Mucosa of rectum (tissue), 2 donors: Measurements from ENCODE around the gene SNX5.

Source experiments
- H3K27ac ChIP-seq, 2 donors: one replicate each; pipeline ENCODE4 v1.7.0; 2013; ENCODE audit warnings: inconsistent platforms in 2 of 2, low read depth in 2 of 2, low read length in 2 of 2
- H3K27me3 ChIP-seq, 2 donors: one replicate each; pipeline ENCODE4 v1.7.0; 2013; ENCODE audit warnings: low read length in 2 of 2; ENCODE audit not compliant: control insufficient read depth in 2 of 2, insufficient read depth in 2 of 2
- H3K36me3 ChIP-seq, 2 donors: one replicate each; pipeline ENCODE4 v1.7.0; 2013; ENCODE audit warnings: low read length in 2 of 2; ENCODE audit not compliant: control insufficient read depth in 2 of 2, insufficient read depth in 2 of 2
- H3K4me1 ChIP-seq, 2 donors: one replicate each; pipeline ENCODE4 v1.7.0; 2013; ENCODE audit warnings: low read length in 2 of 2, mild to moderate bottlenecking in 1 of 2; ENCODE audit not compliant: control insufficient read depth in 2 of 2, insufficient read depth in 2 of 2
- H3K4me3 ChIP-seq, 2 donors: one replicate each; pipeline ENCODE4 v1.7.0; 2013; ENCODE audit warnings: low read length in 2 of 2
- H3K9ac ChIP-seq, 2 donors: one replicate each; pipeline ENCODE4 v1.7.0; 2013; ENCODE audit warnings: low read length in 2 of 2, low read depth in 1 of 2, mild to moderate bottlenecking in 1 of 2
- H3K9me3 ChIP-seq, 2 donors: one replicate each; pipeline ENCODE4 v1.7.0; 2013; ENCODE audit warnings: low read length in 2 of 2; ENCODE audit not compliant: control insufficient read depth in 2 of 2
- donor health status: healthy.
- donor health status: Normal muscosa, but diverticular disease.

SNX5 gene

GRCh38 chr20:17904027-17904426 is 64.6 kb downstream of the SNX5 start:
- no peaks in the 10 kb centered on the region for H3K9me3 ChIP-seq
- no peak overlapping the region for H3K4me3 ChIP-seq
- H3K9ac ChIP-seq, result no peak overlapping the region
- H3K36me3 ChIP-seq, result no peaks in the 10 kb centered on the region
- no peaks in the 10 kb centered on the region for H3K27me3 ChIP-seq
- H3K27ac ChIP-seq, result no peak overlapping the region
- no peaks in the 10 kb centered on the region for H3K4me1 ChIP-seq

- no peak overlapping the region for H3K27ac ChIP-seq
- no peaks in the 10 kb centered on the region for H3K27me3 ChIP-seq
- no peaks in the 10 kb centered on the region for H3K9me3 ChIP-seq
- no peaks in the 10 kb centered on the region for H3K36me3 ChIP-seq
- no peak overlapping the region for H3K4me3 ChIP-seq
- no peak overlapping the region for H3K9ac ChIP-seq
- peaks cover 0 to 2% of the 10 kb centered on the region in 2 donors for H3K4me1 ChIP-seq
Observed at GRCh38 chr20:17902531-17903083, 66.0 kb downstream of the SNX5 start.

GRCh38 chr20:17901971-17902370 is 66.6 kb downstream of the SNX5 start:
- Histone ChIP-seq H3K9ac (no peak overlapping the region), H3K36me3 (no peaks in the 10 kb centered on the region), H3K27ac (no peak overlapping the region), H3K4me3 (no peak overlapping the region), H3K4me1 (peaks cover 2% of the 10 kb centered on the region in 2 donors), H3K9me3 (no peaks in the 10 kb centered on the region), H3K27me3 (no peaks in the 10 kb centered on the region)

GRCh38 chr20:17898548-17898994 is 70.0 kb downstream of the SNX5 start:
- Histone ChIP-seq H3K36me3 (no peaks in the 10 kb centered on the region), H3K27ac (no peak overlapping the region), H3K4me3 (no peak overlapping the region), H3K27me3 (no peaks in the 10 kb centered on the region), H3K4me1 (peaks cover 4 to 12% of the 10 kb centered on the region in 2 donors), H3K9me3 (no peaks in the 10 kb centered on the region), H3K9ac (no peak overlapping the region)

GRCh38 chr20:17897566-17898307 is 70.9 kb downstream of the SNX5 start:
- Histone ChIP-seq H3K9me3 (no peaks in the 10 kb centered on the region), H3K27me3 (no peaks in the 10 kb centered on the region), H3K9ac (no peak overlapping the region), H3K27ac (no peak overlapping the region), H3K4me1 (peaks cover 4 to 12% of the 10 kb centered on the region in 2 donors), H3K36me3 (no peaks in the 10 kb centered on the region), H3K4me3 (no peak overlapping the region)

GRCh38 chr20:17896771-17897369 is 71.7 kb downstream of the SNX5 start:
- Histone ChIP-seq H3K9me3 (no peaks in the 10 kb centered on the region), H3K27me3 (no peaks in the 10 kb centered on the region), H3K4me1 (peaks cover 4 to 12% of the 10 kb centered on the region in 2 donors), H3K27ac (no peak overlapping the region), H3K36me3 (no peaks in the 10 kb centered on the region), H3K9ac (no peak overlapping the region), H3K4me3 (no peak overlapping the region)

- H3K4me3 ChIP-seq, result no peak overlapping the region
- H3K9ac ChIP-seq, result peak overlapping the region in 1 of 2 donors; percentile 23
- H3K36me3 ChIP-seq, result no peaks in the 10 kb centered on the region
- H3K27me3 ChIP-seq, result no peaks in the 10 kb centered on the region
- peaks cover 4 to 12% of the 10 kb centered on the region in 2 donors for H3K4me1 ChIP-seq
- no peaks in the 10 kb centered on the region for H3K9me3 ChIP-seq
- peak overlapping the region; percentile 56 to 70 for H3K27ac ChIP-seq
Observed at GRCh38 chr20:17896193-17896723, 72.3 kb downstream of the SNX5 start.

GRCh38 chr20:17895641-17896171 is 72.9 kb downstream of the SNX5 start:
- H3K9ac ChIP-seq, result peak overlapping the region in 1 of 2 donors; percentile 45
- H3K9me3 ChIP-seq, result no peaks in the 10 kb centered on the region
- H3K27ac ChIP-seq, result peak overlapping the region; percentile 56 to 70
- no peaks in the 10 kb centered on the region for H3K36me3 ChIP-seq
- peak overlapping the region; percentile 28 to 56 for H3K4me3 ChIP-seq
- H3K4me1 ChIP-seq, result peaks cover 4 to 12% of the 10 kb centered on the region in 2 donors
- no peaks in the 10 kb centered on the region for H3K27me3 ChIP-seq

- Histone ChIP-seq H3K4me1 (peaks cover 7 to 12% of the 10 kb centered on the region in 2 donors), H3K27me3 (no peaks in the 10 kb centered on the region), H3K27ac (no peak overlapping the region), H3K36me3 (no peaks in the 10 kb centered on the region), H3K9ac (no peak overlapping the region), H3K9me3 (no peaks in the 10 kb centered on the region), H3K4me3 (no peak overlapping the region)
Observed at GRCh38 chr20:17893445-17893844, 75.1 kb downstream of the SNX5 start.
